Measurements from ENCODE around the gene CCDC116.
"Not testable (repeated sequence)": the region's sequence is repeated elsewhere in the genome, so short reads cannot be mapped to it uniquely, and the experiment has no call there.

CCDC116 gene

GRCh38 chr22:21652547-21653545 is 20.3 kb downstream of the CCDC116 start:
- DNase-seq, result no peak

- DNase-seq, result no peak
These were observed 24.4 kb downstream of the CCDC116 start for GRCh38 chr22:21657020-21657359.

- DNase-seq, result peak; percentile 72
These were observed 24.9 kb downstream of the CCDC116 start for GRCh38 chr22:21657360-21658032.

- DNase-seq, result no peak
These were observed 27.4 kb downstream of the CCDC116 start for GRCh38 chr22:21659864-21660525.

- DNase-seq, result no peak
These were observed 28.3 kb downstream of the CCDC116 start for GRCh38 chr22:21660904-21661303.

DNA sequence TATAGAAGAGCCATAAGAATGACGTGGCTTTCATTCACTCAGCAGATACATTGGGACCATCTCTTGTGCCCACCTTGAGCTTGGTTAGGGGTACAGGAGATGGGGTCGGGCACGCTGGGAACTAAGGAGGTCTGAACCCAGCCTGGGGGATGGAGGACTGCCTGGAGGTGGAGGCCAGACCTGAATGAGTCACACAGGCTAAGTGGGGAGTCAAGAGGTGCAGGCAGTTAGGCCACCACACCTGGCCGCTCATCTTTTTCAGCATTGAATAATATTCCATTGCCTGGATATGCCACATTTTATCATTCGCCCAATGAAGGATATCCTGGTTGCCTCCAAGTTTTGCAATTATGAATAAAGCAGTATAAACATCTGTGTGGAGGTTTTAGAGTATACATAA is 29.4 kb downstream of the CCDC116 start:
- no peak for DNase-seq

DNA sequence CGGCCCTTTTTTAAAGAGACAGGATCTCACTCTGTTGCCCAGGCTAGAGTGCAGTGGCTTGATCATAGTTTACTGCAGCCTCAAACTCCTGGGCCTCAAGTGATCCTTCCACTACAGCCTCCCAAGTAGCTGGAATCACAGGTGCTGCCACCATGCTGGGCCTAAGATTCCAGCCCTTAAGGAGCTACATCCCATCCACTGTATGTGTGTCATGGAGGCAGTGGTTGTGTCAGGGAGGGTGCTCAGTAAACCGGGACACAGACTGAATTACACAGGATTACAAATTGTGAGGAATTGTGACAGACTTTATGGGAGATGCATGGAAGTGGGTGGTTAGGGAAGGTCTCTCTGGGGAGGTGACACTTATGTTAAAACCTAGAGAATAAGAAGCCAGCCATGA is 31.2 kb downstream of the CCDC116 start:
- DNase-seq, result no peak

- no peak for DNase-seq
These were observed 32.7 kb downstream of the CCDC116 start for GRCh38 chr22:21665047-21665851.

DNA sequence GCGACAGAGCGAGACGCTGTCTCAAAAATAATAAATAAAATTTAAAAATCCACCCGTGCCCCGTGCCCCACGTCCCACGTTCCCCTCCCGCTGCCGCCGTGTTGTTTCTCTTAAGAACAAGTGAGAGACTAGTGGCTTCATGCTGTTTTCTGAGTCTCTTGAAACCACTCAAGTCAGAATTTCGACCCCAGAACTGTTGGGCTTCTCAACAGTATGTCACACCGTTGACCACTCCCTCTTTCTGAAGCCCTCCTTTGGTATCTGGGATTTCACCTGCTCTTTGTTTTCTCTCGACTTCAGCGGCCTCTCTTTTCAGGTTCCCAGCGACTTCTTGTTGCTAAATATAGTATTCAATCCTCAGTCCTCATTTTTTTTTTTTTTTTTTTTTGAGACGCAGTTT is 34.2 kb downstream of the CCDC116 start:
- DNase-seq, result no peak

GRCh38 chr22:21669026-21669425 is 36.5 kb downstream of the CCDC116 start:
- DNase-seq, result no peak

GRCh38 chr22:21672107-21672629 is 39.6 kb downstream of the CCDC116 start:
- DNase-seq, result no peak

DNA sequence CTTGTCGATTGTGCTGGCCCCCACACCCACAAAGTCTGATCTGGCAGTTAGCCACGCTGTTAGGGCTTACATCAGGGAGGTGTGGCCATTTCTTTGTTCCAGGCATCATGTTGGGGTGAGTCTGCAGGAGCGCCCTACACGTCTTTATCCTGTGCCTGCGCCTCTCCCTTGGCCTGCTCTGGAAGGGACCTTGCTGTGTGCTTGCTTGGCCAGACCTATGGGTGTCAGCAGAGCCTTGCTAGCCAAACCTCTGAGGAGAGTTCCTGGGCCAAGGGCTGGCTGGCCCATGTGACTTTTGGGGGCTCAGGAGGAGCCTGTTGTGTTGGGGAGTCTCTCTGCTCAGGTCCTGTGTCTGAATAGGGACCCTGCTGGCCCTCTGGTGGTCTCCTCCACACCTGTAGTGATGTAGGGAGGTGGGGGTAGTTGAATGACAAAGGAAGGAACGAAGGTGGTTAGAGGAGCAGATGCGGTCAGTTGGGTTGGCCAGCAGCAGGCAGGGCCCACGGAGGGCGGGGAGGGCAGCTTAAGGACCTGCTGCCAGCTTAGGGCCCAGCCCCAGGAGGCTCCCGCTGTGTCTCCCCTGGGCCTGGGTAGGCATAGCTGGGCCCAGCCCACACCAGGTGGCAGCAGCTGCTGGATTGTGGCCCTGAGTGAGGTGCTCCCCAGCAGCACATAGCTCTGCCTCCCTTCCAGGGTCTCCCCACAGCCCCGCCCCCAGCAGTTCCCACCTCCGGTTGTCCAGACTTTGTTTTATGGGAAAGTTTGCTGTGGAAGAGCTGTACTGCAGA is 41.2 kb downstream of the CCDC116 start:
- no peak for DNase-seq

DNA sequence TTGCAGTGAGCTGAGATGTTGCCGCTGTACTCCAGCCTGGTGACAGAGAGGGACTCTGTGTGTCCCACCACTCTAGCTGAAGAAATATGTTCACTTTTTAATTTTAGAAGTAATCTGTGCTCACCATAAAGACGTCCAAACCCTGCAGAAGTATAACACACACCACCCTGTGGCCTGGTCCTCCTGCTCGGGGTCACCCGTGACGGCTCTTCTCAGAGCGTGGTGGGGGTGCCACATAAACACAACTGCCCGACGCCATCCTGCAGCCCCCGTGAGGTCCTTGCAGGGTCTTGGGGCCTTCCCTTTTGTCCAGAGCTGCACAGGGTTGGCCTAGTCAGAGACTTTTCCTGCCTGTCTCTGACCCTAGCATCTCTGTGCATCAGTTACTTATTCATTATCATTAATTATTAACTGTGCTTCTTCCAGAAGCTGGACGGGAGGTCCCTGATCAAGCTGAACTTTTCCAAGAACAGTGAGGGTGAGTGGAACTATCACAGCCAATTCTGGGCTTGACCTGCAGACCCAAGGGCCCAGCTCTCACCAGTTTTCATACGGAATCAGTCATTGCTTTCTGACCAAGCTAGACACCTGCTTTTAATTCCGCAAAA is 42.2 kb downstream of the CCDC116 start:
- no peak for DNase-seq

- no peak for DNase-seq
These were observed 45.3 kb downstream of the CCDC116 start for GRCh38 chr22:21677606-21678443.

GRCh38 chr22:21678842-21679241 is 46.3 kb downstream of the CCDC116 start:
- DNase-seq, result not testable (repeated sequence)

- no peak for DNase-seq
These were observed 46.8 kb downstream of the CCDC116 start for GRCh38 chr22:21679383-21679782.

- no peak for DNase-seq
These were observed 48.4 kb downstream of the CCDC116 start for GRCh38 chr22:21680830-21681565.

DNA sequence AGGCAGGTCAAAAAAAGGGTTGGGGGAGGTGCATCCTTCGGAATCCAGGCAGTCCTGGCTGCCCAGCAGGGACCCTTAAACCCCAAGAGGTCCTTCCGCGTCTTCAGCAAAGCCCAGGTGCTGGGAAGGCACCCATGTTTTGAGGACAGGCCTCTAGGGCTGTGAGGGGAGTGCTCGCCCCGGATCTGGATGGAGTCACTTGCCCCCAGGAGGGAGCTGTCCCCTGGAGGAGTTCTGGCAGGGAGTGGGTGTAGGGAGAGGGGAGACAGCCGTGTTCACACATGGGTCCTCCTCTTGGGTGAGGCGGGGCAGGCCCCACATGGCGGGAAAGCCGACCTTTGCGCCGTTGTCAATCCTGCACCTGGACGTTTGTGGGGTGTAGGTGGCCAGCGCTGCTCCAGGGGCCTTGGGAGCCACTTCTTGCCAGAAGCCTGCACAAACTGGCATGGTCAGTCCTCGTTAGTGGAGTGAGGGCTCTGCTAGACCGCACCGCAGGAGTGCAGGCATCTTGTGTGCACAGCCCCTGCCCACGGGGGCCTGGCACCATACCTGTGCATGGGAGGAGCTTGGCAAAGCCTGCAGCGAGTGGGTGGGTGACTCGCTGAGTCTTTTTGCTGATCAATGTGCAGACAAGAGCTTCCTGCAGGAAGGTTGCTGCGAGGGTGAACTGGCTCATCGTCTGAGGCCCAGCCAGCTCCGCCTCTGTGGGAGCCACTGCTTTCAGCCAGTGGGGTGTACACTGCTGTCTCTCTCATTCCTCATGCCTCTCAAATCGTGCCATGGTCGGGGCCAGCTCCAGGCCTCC is 49.2 kb downstream of the CCDC116 start:
- DNase-seq, result no peak
